Left ventricle myocardium inferior (tissue), 1 donor: ENCODE data around the gene PATZ1. TPM values are rescaled to one million over a fixed set of nuclear protein-coding genes. Genes with fewer than 3 reads are reported as not detected.
A peak's percentile ranks its signal among the peaks of the same experiment; 100 is the strongest.
"Not testable (repeated sequence)": the region's sequence is repeated elsewhere in the genome, so short reads cannot be mapped to it uniquely, and the experiment has no call there.

Experiments
- DNase-seq: peaks from one replicate; pipeline ENCODE4 v3.0.0-alpha.2; 2020
- H3K27ac ChIP-seq: fragments of 200-600 bp; replicated peaks from 2 replicates; pipeline ENCODE4 v1.8.0; 2021
- H3K27me3 ChIP-seq: fragments of 200-600 bp; 2 replicates; pipeline ENCODE4 v1.8.0; 2021; ENCODE audit warnings: low read depth
- H3K36me3 ChIP-seq: fragments of 200-600 bp; 2 replicates; pipeline ENCODE4 v1.8.0; 2021
- H3K4me1 ChIP-seq: fragments of 200-600 bp; 2 replicates; pipeline ENCODE4 v1.8.0; 2021
- H3K4me3 ChIP-seq: fragments of 200-600 bp; 2 replicates; pipeline ENCODE4 v1.8.0; 2021; ENCODE audit warnings: mild to moderate bottlenecking, moderate library complexity
- H3K9me3 ChIP-seq: fragments of 200-600 bp; replicated peaks from 2 replicates; pipeline ENCODE4 v1.8.0; 2021
- CTCF ChIP-seq: fragments of 200-600 bp; IDR thresholded peaks from 2 replicates; pipeline ENCODE4 v1.8.0; 2021; ENCODE audit warnings: antibody characterized with exemption, mild to moderate bottlenecking, borderline replicate concordance
- intact Hi-C: fragments of 100-400 bp; cut with micrococcal nuclease; formaldehyde crosslinking; loops from one replicate; pipeline ENCODE4 v1.11.0; 2022
- total RNA-seq: library from RNA; stranded (reverse); fragmentation: NEBNext Ultra II Directional; extraction: Animal tissue kit (Norgen Biotek cat#: 25700); gene quantifications from one replicate; pipeline ENCODE4 v1.2.1, GENCODE V29; 2021
- donor health status: DM: no; HTN: yes; CAD: no; lungs with severe emphysema.

PATZ1 gene
- total RNA-seq, 1 donor from 2014 or later, result 13.2 TPM

DNA sequence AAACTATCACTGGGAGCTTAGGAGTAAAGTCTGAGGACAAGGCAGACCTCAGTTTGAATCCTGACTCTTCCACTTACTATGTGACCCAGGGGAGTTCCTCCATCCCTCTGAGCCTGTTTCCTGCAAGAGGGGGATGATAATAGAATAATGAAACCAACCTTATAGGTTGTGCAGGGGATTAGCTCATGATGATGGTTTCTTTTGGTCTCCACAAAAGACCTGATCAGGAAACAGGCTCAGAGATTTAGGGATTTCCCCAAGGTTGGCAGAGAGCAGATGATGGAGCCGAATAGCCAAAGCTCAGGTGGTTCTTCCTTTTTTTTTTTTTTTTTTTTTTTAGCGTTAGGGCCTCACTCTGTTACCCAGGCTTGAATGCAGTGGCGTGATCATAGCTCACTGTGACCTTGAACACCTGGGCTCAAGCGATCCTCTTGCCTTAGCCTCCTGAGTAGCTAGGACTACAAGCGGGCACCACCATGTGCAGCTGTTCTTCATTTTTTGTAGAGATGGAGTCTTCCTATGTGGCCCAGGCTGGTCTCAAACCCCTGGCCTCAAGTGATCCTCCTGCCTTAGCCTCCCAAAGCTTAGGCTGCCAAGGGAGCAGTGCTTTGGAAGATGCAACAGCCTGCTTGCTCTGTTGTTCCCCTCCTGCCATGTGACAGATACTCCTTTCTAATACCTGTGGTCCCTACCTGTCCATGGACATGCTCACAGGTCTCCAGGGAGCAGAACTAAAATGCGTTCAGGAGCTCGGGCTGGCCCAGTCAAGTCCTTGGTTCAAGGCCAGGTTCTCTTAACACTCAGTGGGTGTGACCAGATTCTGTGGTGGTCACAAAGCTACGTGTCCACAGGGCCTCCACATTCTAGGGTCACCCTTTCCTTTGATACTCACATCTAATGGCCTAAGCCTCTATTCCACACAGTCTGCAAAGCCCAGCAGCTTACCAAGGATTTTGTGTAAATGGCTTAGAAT lies 22.3 kb downstream of the PATZ1 start:
- no peaks in the 10 kb centered on the region for H3K27me3 ChIP-seq
- no peak overlapping the region for H3K27ac ChIP-seq
- H3K9me3 ChIP-seq, result no peaks in the 10 kb centered on the region
- no peaks in the 10 kb centered on the region for H3K4me1 ChIP-seq
- H3K36me3 ChIP-seq, result peaks cover 48% of the 10 kb centered on the region
- TF ChIP-seq CTCF, result no peak
- intact Hi-C loops, result no loop called here
- H3K4me3 ChIP-seq, result no peak overlapping the region
- no peak for DNase-seq

DNA sequence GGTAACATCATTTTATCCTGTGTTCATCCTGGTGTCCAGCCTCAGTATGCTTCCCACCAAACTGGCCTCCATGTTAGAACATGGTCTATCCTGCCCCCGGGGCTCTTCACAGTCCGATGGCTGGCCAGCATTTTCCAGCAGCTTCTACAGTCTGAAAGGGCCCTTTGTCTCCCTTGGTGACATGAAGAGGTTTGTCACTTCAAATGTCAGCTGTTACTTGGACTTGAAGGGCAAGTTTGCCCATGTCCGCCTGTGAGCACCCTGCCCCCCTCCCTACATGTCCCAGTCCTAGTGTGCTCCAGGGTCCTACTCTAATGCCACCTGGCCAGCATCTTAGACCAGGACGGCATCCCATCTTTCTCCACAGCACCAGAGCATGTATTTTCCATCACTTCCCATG lies 24.7 kb downstream of the PATZ1 start:
- no peaks in the 10 kb centered on the region for H3K4me1 ChIP-seq
- no peak for TF ChIP-seq CTCF
- H3K27ac ChIP-seq, result no peak overlapping the region
- no peak for DNase-seq
- intact Hi-C loops, result no loop called here
- H3K4me3 ChIP-seq, result no peak overlapping the region
- no peaks in the 10 kb centered on the region for H3K27me3 ChIP-seq
- H3K9me3 ChIP-seq, result no peaks in the 10 kb centered on the region
- H3K36me3 ChIP-seq, result peaks cover 23% of the 10 kb centered on the region

- peaks cover 11% of the 10 kb centered on the region for H3K4me1 ChIP-seq
- H3K9me3 ChIP-seq, H3K36me3 ChIP-seq, intact Hi-C loops, DNase-seq, H3K27ac ChIP-seq, H3K27me3 ChIP-seq, H3K4me3 ChIP-seq: not testable (repeated sequence)
These were observed 31.9 kb downstream of the PATZ1 start for GRCh38 chr22:31314220-31314619.

GRCh38 chr22:31313366-31314147 lies 32.6 kb downstream of the PATZ1 start:
- TF ChIP-seq CTCF, result peak; percentile 91
- Histone ChIP-seq H3K27ac (peak overlapping the region; percentile 63), H3K27me3 (no peaks in the 10 kb centered on the region), H3K4me1 (peaks cover 11% of the 10 kb centered on the region), H3K36me3 (no peaks in the 10 kb centered on the region), H3K9me3 (peaks cover 7% of the 10 kb centered on the region), H3K4me3 (peak overlapping the region; percentile 5)
- peak; percentile 57 for DNase-seq
- intact Hi-C loops, result no loop called here

DNA sequence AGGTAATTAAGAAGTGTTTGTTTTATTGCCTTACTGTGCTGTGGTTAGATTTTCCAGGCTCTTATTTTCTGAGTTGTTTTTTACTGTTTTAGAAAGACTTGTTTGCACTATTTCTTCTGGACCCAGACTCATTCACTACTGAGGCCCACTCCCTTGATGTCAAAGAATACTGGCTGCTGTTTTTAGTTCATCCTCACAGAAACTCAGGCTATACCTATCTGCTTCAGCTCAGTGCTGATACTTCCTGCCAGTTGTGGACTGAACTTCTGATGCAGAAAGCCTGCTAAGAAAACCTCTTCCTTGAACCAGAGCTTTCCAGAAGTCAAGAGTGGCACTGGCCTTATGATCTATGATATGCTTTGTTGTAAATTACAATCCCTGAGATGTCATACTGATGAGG lies 38.0 kb downstream of the PATZ1 start:
- H3K27me3 ChIP-seq, result no peaks in the 10 kb centered on the region
- H3K9me3 ChIP-seq, result no peaks in the 10 kb centered on the region
- DNase-seq, result no peak
- intact Hi-C loops, result no loop called here
- no peak overlapping the region for H3K27ac ChIP-seq
- no peak for TF ChIP-seq CTCF
- no peaks in the 10 kb centered on the region for H3K36me3 ChIP-seq
- peaks cover 4% of the 10 kb centered on the region for H3K4me1 ChIP-seq
- no peak overlapping the region for H3K4me3 ChIP-seq
